22Rv1 (cell line): ENCODE measurements around the gene CEP131.

Experiments used
- CTCF ChIP-seq: fragments of 450-650 bp; IDR thresholded peaks from 2 replicates; pipeline ENCODE4 v1.5.1; 2017; ENCODE audit warnings: mild to moderate bottlenecking
- ZFX ChIP-seq: fragments of 450-650 bp; IDR thresholded peaks from 2 replicates; pipeline ENCODE4 v1.6.1; 2017; ENCODE audit warnings: antibody characterized with exemption, borderline replicate concordance

GRCh38 chr17:81197409-81197795 is 25.4 kb downstream of the CEP131 start:
- TF ChIP-seq CTCF (no peak), ZFX (no peak)
